ENCODE data around the gene CCDC186.

CCDC186 gene

DNA sequence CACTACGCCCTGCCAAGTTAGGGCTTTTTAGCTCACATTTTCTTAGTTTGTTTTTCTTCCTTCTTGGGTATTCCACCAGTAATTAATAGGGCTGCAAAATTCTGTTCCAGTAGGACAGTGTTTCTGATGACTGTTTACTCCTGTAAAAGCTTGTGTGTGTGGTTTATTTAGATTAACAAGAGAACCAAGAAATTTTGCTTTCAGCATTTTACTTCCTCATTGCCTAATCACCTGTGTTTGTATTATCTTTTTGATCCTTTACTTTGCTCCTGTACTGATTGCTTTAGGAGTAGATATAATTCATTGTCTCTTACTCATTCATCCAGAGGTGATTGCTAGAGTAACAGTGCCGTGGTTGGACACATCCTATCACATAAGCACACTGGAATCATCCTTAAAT lies 32.9 kb upstream of the CCDC186 start:
- no peak overlapping the region for H3K4me2 ChIP-seq (ENCODE audit: low read length)
- H3K9me3 ChIP-seq (ENCODE audit: insufficient read depth, low read depth, low read length), result no peaks in the 10 kb centered on the region
- no peaks in the 10 kb centered on the region for H3K4me1 ChIP-seq (ENCODE audit: control insufficient read depth in 1 of 2, insufficient read depth in 2 of 2, low read length in 2 of 2)
- H2AFZ ChIP-seq (ENCODE audit: insufficient read depth, low read length, poor library complexity), result no peak overlapping the region
- H2AK5ac ChIP-seq (ENCODE audit: low read length), result no peak overlapping the region
- H3K27ac ChIP-seq (ENCODE audit: low read depth, low read length), result no peak overlapping the region
- H3K18ac ChIP-seq (ENCODE audit: low read length), result no peak overlapping the region
- H3K4me3 ChIP-seq (ENCODE audit: low read depth, low read length), result no peak overlapping the region
- no peak overlapping the region for H4K12ac ChIP-seq (ENCODE audit: low read depth, low read length)
- H2BK5ac ChIP-seq (ENCODE audit: low read depth, low read length, poor library complexity), result no peak overlapping the region
- no peak overlapping the region for H2BK120ac ChIP-seq (ENCODE audit: insufficient read depth, low read length, poor library complexity)
- H3K36me3 ChIP-seq (ENCODE audit: control insufficient read depth in 1 of 2, insufficient read depth in 2 of 2, low read length in 2 of 2), result no peaks in the 10 kb centered on the region
- no peak overlapping the region for H3K4ac ChIP-seq (ENCODE audit: low read depth, low read length)
- H3K14ac ChIP-seq (ENCODE audit: low read length), result no peak overlapping the region
- H3K79me2 ChIP-seq (ENCODE audit: control insufficient read depth, insufficient read depth, low read length, poor library complexity), result no peaks in the 10 kb centered on the region
- no peak overlapping the region for H2BK12ac ChIP-seq (ENCODE audit: low read length)
- no CpG with 5 or more reads among the region's 2 CpGs for WGBS (ENCODE audit: extremely low coverage, insufficient coverage, insufficient read length)
- no peak overlapping the region for H4K91ac ChIP-seq (ENCODE audit: low read depth, low read length)
- H3K27me3 ChIP-seq (ENCODE audit: insufficient read depth, low read length), result no peaks in the 10 kb centered on the region
- peak in 1 of 2 donors; percentile 60 for DNase-seq
- no peak overlapping the region for H3K9ac ChIP-seq (ENCODE audit: low read length)
- H3K79me1 ChIP-seq (ENCODE audit: low read length), result no peaks in the 10 kb centered on the region
- H4K8ac ChIP-seq (ENCODE audit: low read depth, low read length), result no peak overlapping the region
- H3K23ac ChIP-seq (ENCODE audit: low read length), result no peak overlapping the region

DNA sequence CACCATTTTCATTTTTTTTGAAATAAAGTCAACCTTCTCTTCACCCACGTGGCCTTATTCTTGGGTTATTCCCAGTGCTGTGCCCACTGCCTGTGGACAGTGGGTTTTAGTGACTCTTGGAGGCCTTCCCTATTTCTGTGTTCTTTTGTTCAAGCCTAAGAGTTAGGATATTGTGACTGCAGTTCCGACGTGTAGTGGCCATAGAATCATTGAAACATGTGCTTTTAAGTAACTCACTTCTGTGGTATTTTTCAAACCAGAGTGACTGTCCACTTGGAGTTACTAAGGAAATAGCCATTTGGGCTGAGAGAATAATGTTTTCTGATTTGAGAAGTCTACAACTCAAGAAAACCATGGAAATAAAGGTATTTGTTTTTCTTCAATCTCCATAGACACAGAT lies 28.8 kb upstream of the CCDC186 start:
- H3K23ac ChIP-seq (ENCODE audit: low read length), result no peak overlapping the region
- no peak overlapping the region for H3K18ac ChIP-seq (ENCODE audit: low read length)
- no peak overlapping the region for H2BK12ac ChIP-seq (ENCODE audit: low read length)
- no peak overlapping the region for H3K27ac ChIP-seq (ENCODE audit: low read depth, low read length)
- no peak overlapping the region for H4K91ac ChIP-seq (ENCODE audit: low read depth, low read length)
- no peak overlapping the region for H2AFZ ChIP-seq (ENCODE audit: insufficient read depth, low read length, poor library complexity)
- H3K4me1 ChIP-seq (ENCODE audit: control insufficient read depth in 1 of 2, insufficient read depth in 2 of 2, low read length in 2 of 2), result no peaks in the 10 kb centered on the region
- no CpG with 5 or more reads among the region's 3 CpGs for WGBS (ENCODE audit: extremely low coverage, insufficient coverage, insufficient read length)
- no peak overlapping the region for H4K12ac ChIP-seq (ENCODE audit: low read depth, low read length)
- H2BK5ac ChIP-seq (ENCODE audit: low read depth, low read length, poor library complexity), result no peak overlapping the region
- H3K14ac ChIP-seq (ENCODE audit: low read length), result no peak overlapping the region
- H3K4me2 ChIP-seq (ENCODE audit: low read length), result no peak overlapping the region
- no peak overlapping the region for H3K9ac ChIP-seq (ENCODE audit: low read length)
- H4K8ac ChIP-seq (ENCODE audit: low read depth, low read length), result no peak overlapping the region
- no peak overlapping the region for H2BK120ac ChIP-seq (ENCODE audit: insufficient read depth, low read length, poor library complexity)
- H3K79me1 ChIP-seq (ENCODE audit: low read length), result no peaks in the 10 kb centered on the region
- no peak overlapping the region for H3K4me3 ChIP-seq (ENCODE audit: low read depth, low read length)
- no peak overlapping the region for H2AK5ac ChIP-seq (ENCODE audit: low read length)
- no peaks in the 10 kb centered on the region for H3K9me3 ChIP-seq (ENCODE audit: insufficient read depth, low read depth, low read length)
- H3K27me3 ChIP-seq (ENCODE audit: insufficient read depth, low read length), result no peaks in the 10 kb centered on the region
- DNase-seq, result no peak
- H3K79me2 ChIP-seq (ENCODE audit: control insufficient read depth, insufficient read depth, low read length, poor library complexity), result no peaks in the 10 kb centered on the region
- no peaks in the 10 kb centered on the region for H3K36me3 ChIP-seq (ENCODE audit: control insufficient read depth in 1 of 2, insufficient read depth in 2 of 2, low read length in 2 of 2)
- no peak overlapping the region for H3K4ac ChIP-seq (ENCODE audit: low read depth, low read length)

DNA sequence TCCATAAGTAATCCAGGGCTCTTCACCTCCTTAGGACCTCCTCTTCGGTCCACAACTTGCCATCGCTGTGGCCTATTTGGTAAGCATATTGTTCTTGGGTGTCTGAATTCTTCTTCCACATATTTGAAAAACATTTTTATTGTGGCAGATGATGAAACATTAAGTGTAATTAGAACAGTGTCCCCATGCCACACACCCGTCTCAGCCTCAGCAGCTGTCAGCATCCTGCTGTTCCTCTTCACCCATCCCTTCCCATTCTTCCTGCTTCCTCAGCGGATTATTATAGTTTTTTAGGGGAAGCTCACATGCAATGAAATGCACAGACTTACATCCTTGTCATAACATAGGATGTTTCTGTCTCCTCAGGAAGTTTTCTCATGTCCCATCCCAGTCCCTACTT lies 25.2 kb upstream of the CCDC186 start:
- H4K12ac ChIP-seq (ENCODE audit: low read depth, low read length), result no peak overlapping the region
- no peak overlapping the region for H2AFZ ChIP-seq (ENCODE audit: insufficient read depth, low read length, poor library complexity)
- no peak overlapping the region for H3K4me2 ChIP-seq (ENCODE audit: low read length)
- H3K9ac ChIP-seq (ENCODE audit: low read length), result no peak overlapping the region
- no peaks in the 10 kb centered on the region for H3K79me1 ChIP-seq (ENCODE audit: low read length)
- H3K23ac ChIP-seq (ENCODE audit: low read length), result no peak overlapping the region
- no peak overlapping the region for H3K27ac ChIP-seq (ENCODE audit: low read depth, low read length)
- H3K4me3 ChIP-seq (ENCODE audit: low read depth, low read length), result no peak overlapping the region
- no peak overlapping the region for H4K8ac ChIP-seq (ENCODE audit: low read depth, low read length)
- no peaks in the 10 kb centered on the region for H3K4me1 ChIP-seq (ENCODE audit: control insufficient read depth in 1 of 2, insufficient read depth in 2 of 2, low read length in 2 of 2)
- H2BK120ac ChIP-seq (ENCODE audit: insufficient read depth, low read length, poor library complexity), result no peak overlapping the region
- H4K91ac ChIP-seq (ENCODE audit: low read depth, low read length), result no peak overlapping the region
- no peak overlapping the region for H2BK12ac ChIP-seq (ENCODE audit: low read length)
- WGBS (ENCODE audit: extremely low coverage, insufficient coverage, insufficient read length), result no CpG with 5 or more reads among the region's 4 CpGs
- H2BK5ac ChIP-seq (ENCODE audit: low read depth, low read length, poor library complexity), result no peak overlapping the region
- no peak overlapping the region for H3K14ac ChIP-seq (ENCODE audit: low read length)
- H3K18ac ChIP-seq (ENCODE audit: low read length), result no peak overlapping the region
- H2AK5ac ChIP-seq (ENCODE audit: low read length), result no peak overlapping the region
- H3K4ac ChIP-seq (ENCODE audit: low read depth, low read length), result no peak overlapping the region
- no peaks in the 10 kb centered on the region for H3K36me3 ChIP-seq (ENCODE audit: control insufficient read depth in 1 of 2, insufficient read depth in 2 of 2, low read length in 2 of 2)
- no peaks in the 10 kb centered on the region for H3K79me2 ChIP-seq (ENCODE audit: control insufficient read depth, insufficient read depth, low read length, poor library complexity)
- H3K27me3 ChIP-seq (ENCODE audit: insufficient read depth, low read length), result no peaks in the 10 kb centered on the region
- no peaks in the 10 kb centered on the region for H3K9me3 ChIP-seq (ENCODE audit: insufficient read depth, low read depth, low read length)
- DNase-seq, result no peak

GRCh38 chr10:114195079-114195478 lies 21.1 kb upstream of the CCDC186 start:
- Histone ChIP-seq H2AK5ac (ENCODE audit: low read length) (no peak overlapping the region), H3K14ac (ENCODE audit: low read length) (no peak overlapping the region), H3K27me3 (ENCODE audit: insufficient read depth, low read length) (no peaks in the 10 kb centered on the region), H3K4ac (ENCODE audit: low read depth, low read length) (no peak overlapping the region), H4K91ac (ENCODE audit: low read depth, low read length) (no peak overlapping the region), H3K79me1 (ENCODE audit: low read length) (no peaks in the 10 kb centered on the region), H2BK12ac (ENCODE audit: low read length) (no peak overlapping the region), H3K79me2 (ENCODE audit: control insufficient read depth, insufficient read depth, low read length, poor library complexity) (no peaks in the 10 kb centered on the region), H4K8ac (ENCODE audit: low read depth, low read length) (no peak overlapping the region), H4K12ac (ENCODE audit: low read depth, low read length) (no peak overlapping the region), H3K4me3 (ENCODE audit: low read depth, low read length) (no peak overlapping the region), H3K9me3 (ENCODE audit: insufficient read depth, low read depth, low read length) (no peaks in the 10 kb centered on the region), H2AFZ (ENCODE audit: insufficient read depth, low read length, poor library complexity) (no peak overlapping the region), H2BK5ac (ENCODE audit: low read depth, low read length, poor library complexity) (no peak overlapping the region), H2BK120ac (ENCODE audit: insufficient read depth, low read length, poor library complexity) (no peak overlapping the region), H3K27ac (ENCODE audit: low read depth, low read length) (no peak overlapping the region), H3K4me1 (ENCODE audit: control insufficient read depth in 1 of 2, insufficient read depth in 2 of 2, low read length in 2 of 2) (no peaks in the 10 kb centered on the region), H3K18ac (ENCODE audit: low read length) (no peak overlapping the region), H3K23ac (ENCODE audit: low read length) (no peak overlapping the region), H3K36me3 (ENCODE audit: control insufficient read depth in 1 of 2, insufficient read depth in 2 of 2, low read length in 2 of 2) (no peaks in the 10 kb centered on the region), H3K9ac (ENCODE audit: low read length) (no peak overlapping the region), H3K4me2 (ENCODE audit: low read length) (no peak overlapping the region)
- no CpG with 5 or more reads among the region's 2 CpGs for WGBS (ENCODE audit: extremely low coverage, insufficient coverage, insufficient read length)
- DNase-seq, result no peak
